D721Med (cell line): Measurements from ENCODE around the gene NF1.

Source experiments
- DNase-seq: peaks from one replicate; pipeline ENCODE4 v3.0.0; 2011; ENCODE audit warnings: low spot score; ENCODE audit not compliant: insufficient read length
- FAIRE-seq: peaks from 2 replicates; lab custom pipeline; 2011; peaks lifted over from hg19 to GRCh38; lab: Jason Lieb, UNC
- CTCF ChIP-seq: IDR thresholded peaks from 2 replicates; pipeline ENCODE4 v1.5.1; 2012; ENCODE audit warnings: mild to moderate bottlenecking, control low read depth; ENCODE audit not compliant: insufficient read depth; ENCODE audit errors: missing control alignments

The NF1 gene

GRCh38 chr17:31390426-31390747, 295.6 kb downstream of the NF1 start:
- DNase-seq (no peak), FAIRE-seq (no peak)
- no peak for TF ChIP-seq CTCF

GRCh38 chr17:31390748-31391495, 296.1 kb downstream of the NF1 start:
- no peak for TF ChIP-seq CTCF
- FAIRE-seq (no peak), DNase-seq (no peak)

GRCh38 chr17:31391496-31391949, 296.7 kb downstream of the NF1 start, which contains the start of gene RAB11FIP4:
Gene RAB11FIP4 (plus strand): TSS chr17:31391675. CDS start chr17:31391853, 178 bp downstream.
- DNase-seq: peak; percentile 73
- TF ChIP-seq CTCF: no peak
- no peak for FAIRE-seq

GRCh38 chr17:31392002-31392855, 297.5 kb downstream of the NF1 start:
- DNase-seq (no peak), FAIRE-seq (no peak)
- TF ChIP-seq CTCF: no peak

GRCh38 chr17:31392856-31393748, 298.3 kb downstream of the NF1 start:
- DNase-seq: no peak
- TF ChIP-seq CTCF: no peak
- FAIRE-seq: no peak

GRCh38 chr17:31393749-31394146, 299.0 kb downstream of the NF1 start:
- FAIRE-seq (no peak), DNase-seq (no peak)
- no peak for TF ChIP-seq CTCF
